A549 (cell line): ENCODE data around the gene SCRT2. TPM values are rescaled to one million over a fixed set of nuclear protein-coding genes. Genes with fewer than 3 reads are reported as not detected.

Experiments
- ATAC-seq, 2 experiments: fragments of 200-7000 bp in 1 of 2; fragments of >200 bp in 1 of 2; cut with Nextera tagmentation in 1 of 2; cut with Tn5 transposase in 1 of 2; 3 replicates each; pipeline versions ENCODE4 v1.8.0 to v1.9.1; 2018 to 2020; ENCODE audit warnings: mild to moderate bottlenecking in 1 of 2, moderate library complexity in 1 of 2
- CTCF ChIA-PET: fragments of 300-600 bp; sonication (Branson Sonifier 250); formaldehyde crosslinking; extraction: SDS; loops from one replicate; lab custom pipeline; 2021; ENCODE audit warnings: antibody characterized with exemption, inconsistent platforms; lab: Yijun Ruan, JAX
- POLR2A ChIA-PET: fragments of 350-600 bp; formaldehyde crosslinking; extraction: SDS; loops from one replicate; lab custom pipeline; 2021; ENCODE audit warnings: antibody characterized with exemption, inconsistent platforms; lab: Yijun Ruan, JAX
- DNase-seq, 2 experiments: peaks; one replicate each; pipeline versions ENCODE4 v3.0.0 to v3.0.0-alpha.2; 2011 to 2016; ENCODE audit warnings: low read depth in 1 of 2, low spot score in 1 of 2
- FAIRE-seq: peaks from 2 replicates; lab custom pipeline; 2011; peaks lifted over from hg19 to GRCh38; lab: Jason Lieb, UNC
- H3K27ac ChIP-seq, 2 experiments: fragments of >200 bp; sonication (Bioruptor Twin); formaldehyde crosslinking; 3 replicates each; pipeline ENCODE4 v1.5.1; 2016 to 2017
- H3K4me1 ChIP-seq: fragments of >200 bp; sonication (Bioruptor Twin); formaldehyde crosslinking; 3 replicates; pipeline ENCODE4 v1.6.1; 2016
- H3K4me2 ChIP-seq: fragments of >200 bp; sonication (Bioruptor Twin); formaldehyde crosslinking; 3 replicates; pipeline ENCODE4 v1.6.1; 2016
- H3K4me3 ChIP-seq: fragments of >200 bp; sonication (Bioruptor Twin); formaldehyde crosslinking; 3 replicates; pipeline ENCODE4 v1.5.1; 2016
- H3K9me3 ChIP-seq: fragments of >200 bp; sonication (Bioruptor Twin); formaldehyde crosslinking; 3 replicates; pipeline ENCODE4 v1.6.1; 2016
- ATOH8 ChIP-seq: fragments of 250-450 bp; sonication (Bioruptor Pico); IDR thresholded peaks from 2 replicates; pipeline ENCODE4 v1.5.0; 2020; ENCODE audit warnings: low read depth, mild to moderate bottlenecking, moderate library complexity
- CBX8 ChIP-seq: fragments of 200-600 bp; sonication (generic); IDR thresholded peaks from 2 replicates; pipeline ENCODE4 v1.6.1; 2016
- CEBPB ChIP-seq, 2 experiments: fragments of >200 bp in 1 of 2; sonication (Bioruptor Twin) in 1 of 2; formaldehyde crosslinking in 1 of 2; IDR thresholded peaks; 2 replicates each; pipeline ENCODE4 v1.6.1; 2012 to 2016
- CHD4 ChIP-seq: fragments of 200-600 bp; sonication (generic); IDR thresholded peaks from 2 replicates; pipeline ENCODE4 v1.6.1; 2016; ENCODE audit warnings: antibody characterized with exemption, mild to moderate bottlenecking, borderline replicate concordance
- CTCF ChIP-seq: fragments of >200 bp; sonication (Bioruptor Twin); formaldehyde crosslinking; IDR thresholded peaks from 3 replicates; pipeline ENCODE4 v1.5.1; 2016
- E2F6 ChIP-seq: IDR thresholded peaks from 2 replicates; pipeline ENCODE4 v1.6.1; 2012; ENCODE audit warnings: low read depth, borderline replicate concordance
- EHF ChIP-seq: fragments of 250-450 bp; sonication (Bioruptor Pico); IDR thresholded peaks from 2 replicates; pipeline ENCODE4 v1.5.0; 2020; ENCODE audit warnings: mild to moderate bottlenecking
- EHMT2 ChIP-seq: fragments of 200-600 bp; sonication (generic); IDR thresholded peaks from 2 replicates; pipeline ENCODE4 v1.6.1; 2016; ENCODE audit warnings: antibody characterized with exemption, low read depth, mild to moderate bottlenecking, moderate library complexity
- FOSB ChIP-seq: fragments of 250-450 bp; sonication (Bioruptor Pico); IDR thresholded peaks from 2 replicates; pipeline ENCODE4 v1.5.0; 2020; ENCODE audit warnings: mild to moderate bottlenecking, moderate library complexity
- FOSL2 ChIP-seq, 2 experiments: fragments of 450-650 bp in 1 of 2; fragments of >200 bp in 1 of 2; sonication (Bioruptor Twin) in 1 of 2; formaldehyde crosslinking; IDR thresholded peaks; 2 replicates each; pipeline versions ENCODE4 v1.5.0 to v1.6.1; 2016 to 2020; ENCODE audit warnings: mild to moderate bottlenecking in 1 of 2, moderate library complexity in 1 of 2
- FOXS1 ChIP-seq: fragments of 250-450 bp; sonication (Bioruptor Pico); IDR thresholded peaks from 2 replicates; pipeline ENCODE4 v1.5.0; 2020; ENCODE audit warnings: mild to moderate bottlenecking, moderate library complexity
- HDAC2 ChIP-seq: fragments of 200-600 bp; sonication (generic); IDR thresholded peaks from 2 replicates; pipeline ENCODE4 v1.6.1; 2016
- HEYL ChIP-seq: fragments of 250-450 bp; sonication (Bioruptor Pico); IDR thresholded peaks from 2 replicates; pipeline ENCODE4 v1.8.0; 2021; ENCODE audit warnings: mild to moderate bottlenecking, moderate library complexity
- HOXA7 ChIP-seq: fragments of 250-450 bp; sonication (Bioruptor Pico); IDR thresholded peaks from 2 replicates; pipeline ENCODE4 v1.5.0; 2020; ENCODE audit warnings: mild to moderate bottlenecking, moderate library complexity
- HOXB13 ChIP-seq: fragments of 250-450 bp; sonication (Bioruptor Pico); IDR thresholded peaks from 2 replicates; pipeline ENCODE4 v1.5.0; 2020; ENCODE audit warnings: low read depth, mild to moderate bottlenecking, moderate library complexity
- JUN ChIP-seq, 2 experiments: fragments of >200 bp; sonication (Bioruptor Twin); formaldehyde crosslinking; IDR thresholded peaks; 2 replicates in 1 of 2; 3 replicates in 1 of 2; pipeline ENCODE4 v1.6.1; 2016 to 2017
- KDM1A ChIP-seq: fragments of 200-600 bp; sonication (generic); IDR thresholded peaks from 2 replicates; pipeline ENCODE4 v1.6.1; 2016; ENCODE audit warnings: low read depth, mild to moderate bottlenecking
- KDM5A ChIP-seq: fragments of 200-600 bp; sonication (generic); IDR thresholded peaks from 2 replicates; pipeline ENCODE4 v1.6.1; 2016; ENCODE audit warnings: antibody characterized with exemption, mild to moderate bottlenecking
- MAFK ChIP-seq: fragments of 450-650 bp; IDR thresholded peaks from 2 replicates; pipeline ENCODE4 v1.6.1; 2014; ENCODE audit not compliant: partially characterized antibody
- NFE2L2 ChIP-seq: fragments of 150-350 bp; conservative IDR thresholded peaks from 2 replicates; pipeline ENCODE4 v1.6.1; 2014; ENCODE audit warnings: low read length
- NPAS2 ChIP-seq: fragments of 250-450 bp; sonication (Bioruptor Pico); IDR thresholded peaks from 2 replicates; pipeline ENCODE4 v1.8.0; 2022; ENCODE audit warnings: mild to moderate bottlenecking, moderate library complexity, borderline replicate concordance
- PHF8 ChIP-seq: fragments of 200-600 bp; sonication (generic); IDR thresholded peaks from 2 replicates; pipeline ENCODE4 v1.6.1; 2016; ENCODE audit warnings: low read depth, mild to moderate bottlenecking, antibody characterized with exemption, moderate library complexity, borderline replicate concordance
- POLR2A ChIP-seq: IDR thresholded peaks from 2 replicates; pipeline ENCODE4 v1.6.1; 2012; ENCODE audit warnings: mild to moderate bottlenecking, low read length
- POLR2AphosphoS2 ChIP-seq: conservative IDR thresholded peaks from 2 replicates; pipeline ENCODE4 v1.6.1; 2012; ENCODE audit warnings: low read length, improper control_type of control experiment, inconsistent platforms
- RAD21 ChIP-seq, 2 experiments: fragments of >200 bp in 1 of 2; sonication (Bioruptor Twin) in 1 of 2; formaldehyde crosslinking in 1 of 2; IDR thresholded peaks in 1 of 2; conservative IDR thresholded peaks in 1 of 2; 2 replicates in 1 of 2; 3 replicates in 1 of 2; pipeline ENCODE4 v1.6.1; 2012 to 2018; ENCODE audit warnings: inconsistent platforms in 1 of 2
- RARB ChIP-seq: fragments of 250-450 bp; sonication (Bioruptor Pico); IDR thresholded peaks from 2 replicates; pipeline ENCODE4 v1.8.0; 2021; ENCODE audit warnings: mild to moderate bottlenecking, moderate library complexity
- RNF2 ChIP-seq: fragments of 200-600 bp; sonication (generic); IDR thresholded peaks from 2 replicates; pipeline ENCODE4 v1.6.1; 2016; ENCODE audit warnings: low read depth, mild to moderate bottlenecking, antibody characterized with exemption, moderate library complexity, borderline replicate concordance
- SREBF2 ChIP-seq: fragments of 450-650 bp; IDR thresholded peaks from 2 replicates; pipeline ENCODE4 v1.6.1; 2014; ENCODE audit warnings: mild to moderate bottlenecking, moderate library complexity
- TFCP2L1 ChIP-seq: fragments of 250-450 bp; sonication (Bioruptor Pico); IDR thresholded peaks from 2 replicates; pipeline ENCODE4 v1.5.0; 2021; ENCODE audit warnings: mild to moderate bottlenecking
- TP53 ChIP-seq: fragments of 250-450 bp; sonication (Bioruptor Pico); IDR thresholded peaks from 2 replicates; pipeline ENCODE4 v1.5.0; 2021; ENCODE audit warnings: mild to moderate bottlenecking, moderate library complexity
- ZC3H11A ChIP-seq: fragments of 450-650 bp; IDR thresholded peaks from 2 replicates; pipeline ENCODE4 v1.6.1; 2014; ENCODE audit warnings: antibody characterized with exemption, mild to moderate bottlenecking
- ZFP36 ChIP-seq: fragments of 450-650 bp; IDR thresholded peaks from 2 replicates; pipeline ENCODE4 v1.6.1; 2014; ENCODE audit warnings: borderline replicate concordance; ENCODE audit not compliant: partially characterized antibody
- ZNF302 ChIP-seq: fragments of 250-450 bp; sonication (Bioruptor Pico); IDR thresholded peaks from 2 replicates; pipeline ENCODE4 v1.9.0; 2021; ENCODE audit warnings: inconsistent platforms, mild to moderate bottlenecking, moderate library complexity
- WGBS: methylation state at CpG from one replicate; pipeline ENCODE4 v1.1.6; 2017; ENCODE audit errors: missing lambda C conversion rate; 5-methylcytosine and 5-hydroxymethylcytosine counted together
- polyA plus RNA-seq, 4 experiments: library from polyadenylated mRNA; depleted of rRNA in 3 of 4; stranded (reverse); fragments of >200 nt; fragmentation: RNase III in 1 of 4; extraction: RNeasy Plus Mini Kit Qiagen cat#74134 plus additional on column Dnase treatment in 1 of 4; gene quantifications; 2 replicates in 3 of 4; 3 replicates in 1 of 4; pipeline ENCODE4 v1.2.3, GENCODE V29; 2011 to 2017
- TF ChIP-seq, protein P1 (sequence below): fragments of 250-450 bp; sonication (Bioruptor Pico); IDR thresholded peaks from 2 replicates; pipeline ENCODE4 v1.5.0; 2021; ENCODE audit warnings: mild to moderate bottlenecking, moderate library complexity, borderline replicate concordance

Gene SCRT2
- polyA plus RNA-seq, 2 of the 4 experiments (the other 2 are of a cell fraction) = not detected

DNA sequence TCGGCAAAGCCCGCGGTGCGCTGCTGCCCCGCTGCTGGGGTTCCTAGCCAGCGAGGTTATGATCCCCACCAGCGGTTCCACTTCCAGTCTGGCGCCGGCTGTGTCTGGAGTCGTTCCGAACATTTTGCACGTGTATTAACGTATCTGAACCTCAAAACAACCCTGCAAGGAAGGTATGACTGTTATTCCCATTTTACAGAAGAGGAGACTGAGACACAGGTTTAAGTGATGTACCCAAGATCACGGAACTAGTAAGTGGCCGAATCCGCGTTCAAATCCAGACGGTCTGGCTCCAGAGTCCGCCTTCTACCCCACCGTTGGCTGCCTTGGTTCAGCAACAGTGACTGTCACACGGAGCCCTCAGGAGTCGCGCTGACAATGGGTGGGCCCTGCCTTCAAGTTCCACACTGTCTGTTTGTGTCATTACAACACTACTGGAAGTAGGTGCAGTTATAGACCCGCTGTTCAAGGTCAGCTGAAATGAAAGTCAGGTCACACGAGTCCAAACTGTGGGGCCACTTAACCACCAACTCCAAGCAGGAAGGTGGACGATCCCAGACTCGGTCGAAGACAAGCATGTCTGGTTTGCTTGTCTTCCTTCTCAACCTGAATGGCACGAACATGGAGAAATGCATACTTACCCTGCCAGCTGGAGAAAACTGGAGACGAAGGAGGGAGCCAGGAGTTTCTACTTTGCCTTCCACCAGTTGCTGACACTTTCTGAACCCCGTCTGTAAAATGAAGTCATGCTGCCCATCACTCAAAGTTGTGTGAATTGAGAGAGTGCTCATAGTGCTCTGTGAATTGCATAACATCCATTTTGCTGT, 21.8 kb downstream of the SCRT2 start:
- TF ChIP-seq RARB (0 out of 2 replicates have a peak, but pooled peaks have one; percentile 27), NFE2L2 (no peak), MAFK (peak; percentile 36), ZC3H11A (peak; percentile 19; the same call in 1 of the 2 replicates), HEYL (CRISPR knock-in tag) (0 out of 2 replicates have a peak, but pooled peaks have one; percentile 40), CTCF (0 out of 3 replicates have a peak, but pooled peaks have one; percentile 14), FOSL2 (IDR thresholded peaks at IDR 0.05) (no peak), FOSL2 (CRISPR knock-in tag; IDR thresholded peaks at IDR 0.05) (no peak), TFCP2L1 (CRISPR knock-in tag) (no peak), RNF2 (no peak), POLR2A (peak; percentile 76), EHF (CRISPR knock-in tag) (peak; percentile 72; the same call in 1 of the 2 replicates), ZNF302 (CRISPR knock-in tag) (peak; percentile 71; the same call in 1 of the 2 replicates), SREBF2 (no peak), CEBPB (IDR thresholded peaks at IDR 0.05) (peak; percentile 11 to 41; a peak in 1 of 4 replicates), TP53 (CRISPR knock-in tag) (peak; percentile 97), PHF8 (peak; percentile 41; the same call in 1 of the 2 replicates), EHMT2 (no peak), CBX8 (no peak), JUN (IDR thresholded peaks at IDR 0.05) (no peak; a peak in 1 of 5 replicates), HDAC2 (peak; percentile 92), POLR2AphosphoS2 (no peak), FOSB (CRISPR knock-in tag) (peak; percentile 75), RAD21 (conservative IDR thresholded peaks at IDR 0.05 in 1 of 2, IDR thresholded peaks at IDR 0.05 in 1 of 2) (0 out of 5 replicates have a peak, but pooled peaks of 1 of the 2 experiments have one; percentile 6), ZFP36 (no peak), ATOH8 (peak; percentile 55; the same call in 1 of the 2 replicates), E2F6 (no peak; the same call in 1 of the 2 replicates), HOXA7 (0 out of 2 replicates have a peak, but pooled peaks have one; percentile 61), NPAS2 (CRISPR knock-in tag) (no peak), HOXB13 (CRISPR knock-in tag) (0 out of 2 replicates have a peak, but pooled peaks have one; percentile 62), KDM1A (peak; percentile 99), CHD4 (peak; percentile 96), FOXS1 (CRISPR knock-in tag) (no peak), KDM5A (no peak)
- TF ChIP-seq, protein P1, sequence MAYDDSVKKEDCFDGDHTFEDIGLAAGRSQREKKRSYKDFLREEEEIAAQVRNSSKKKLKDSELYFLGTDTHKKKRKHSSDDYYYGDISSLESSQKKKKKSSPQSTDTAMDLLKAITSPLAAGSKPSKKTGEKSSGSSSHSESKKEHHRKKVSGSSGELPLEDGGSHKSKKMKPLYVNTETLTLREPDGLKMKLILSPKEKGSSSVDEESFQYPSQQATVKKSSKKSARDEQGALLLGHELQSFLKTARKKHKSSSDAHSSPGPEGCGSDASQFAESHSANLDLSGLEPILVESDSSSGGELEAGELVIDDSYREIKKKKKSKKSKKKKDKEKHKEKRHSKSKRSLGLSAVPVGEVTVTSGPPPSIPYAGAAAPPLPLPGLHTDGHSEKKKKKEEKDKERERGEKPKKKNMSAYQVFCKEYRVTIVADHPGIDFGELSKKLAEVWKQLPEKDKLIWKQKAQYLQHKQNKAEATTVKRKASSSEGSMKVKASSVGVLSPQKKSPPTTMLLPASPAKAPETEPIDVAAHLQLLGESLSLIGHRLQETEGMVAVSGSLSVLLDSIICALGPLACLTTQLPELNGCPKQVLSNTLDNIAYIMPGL (CRISPR knock-in tag) = peak; percentile 86
- no peaks in the 10 kb centered on the region for H3K9me3 ChIP-seq
- H3K27ac ChIP-seq = peak overlapping the region; percentile 98
- FAIRE-seq (no peak), DNase-seq (peak in 1 of 2 experiments; percentile 52), ATAC-seq (no peak)
- ChIA-PET POLR2A (no interaction called here), CTCF (interaction anchor here (1.0 to 5.2 kb wide), 5 partner anchors 9 to 92 kb away, joined by 3 to 60 read pairs (median 4); no protein-coding TSS in a partner anchor)
- peak overlapping the region; percentile 87 for H3K4me3 ChIP-seq
- WGBS = 19% methylated on average over 28 of the region's 31 CpGs
- H3K4me1 ChIP-seq = peaks cover 34% of the 10 kb centered on the region
- H3K4me2 ChIP-seq = peak overlapping the region; percentile 81
